Renal cortex interstitium (tissue), 11 donors: Measurements from ENCODE around the gene CUL4A. TPM values are rescaled to one million over a fixed set of nuclear protein-coding genes. Genes with fewer than 3 reads are reported as not detected.
"Not testable (repeated sequence)": the region's sequence is repeated elsewhere in the genome, so short reads cannot be mapped to it uniquely, and the experiment has no call there.

ENCODE experiments used
- DNase-seq, 11 donors: peaks; one replicate each; pipeline ENCODE4 v3.0.0-alpha.2; 2013; ENCODE audit warnings: low read depth in 9 of 11, low spot score in 4 of 11; ENCODE audit errors: extremely low read depth in 1 of 11
- polyA plus RNA-seq, 3 donors: library from polyadenylated mRNA; unstranded; fragments of 120-200 nt; gene quantifications; one replicate each; pipeline ENCODE4 v1.2.1, GENCODE V29; 2013; ENCODE audit not compliant: insufficient read length in 3 of 3

The CUL4A gene
- polyA plus RNA-seq, 3 donors, result 78.2 to 89.2 (median 87.4) TPM

- DNase-seq, result no peak
Observed at GRCh38 chr13:113299951-113300350, 90.5 kb downstream of the CUL4A start.

DNA sequence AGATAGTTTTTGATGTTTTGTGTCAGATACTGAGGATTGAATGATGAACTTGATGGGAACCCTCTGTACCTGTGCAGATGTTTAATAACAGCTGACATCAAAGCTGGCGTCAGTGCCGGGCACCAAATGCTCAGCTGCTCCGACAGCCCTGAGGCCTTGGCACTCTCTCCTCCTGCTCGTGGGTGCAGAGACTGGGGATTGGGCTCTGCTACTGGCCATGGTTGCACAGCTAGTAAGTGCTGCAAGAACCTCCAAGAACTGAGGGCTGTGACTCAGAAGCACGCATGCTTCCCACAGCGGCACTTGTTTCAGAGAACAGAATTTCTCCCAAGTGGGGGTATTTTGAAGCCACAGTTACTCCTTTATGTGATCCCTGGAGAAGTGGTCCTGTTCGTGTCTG is 93.6 kb downstream of the CUL4A start:
- DNase-seq, result no peak

- no peak for DNase-seq
Observed at GRCh38 chr13:113304121-113304520, 94.7 kb downstream of the CUL4A start.

- no peak for DNase-seq
Observed at GRCh38 chr13:113305208-113305607, 95.8 kb downstream of the CUL4A start.

GRCh38 chr13:113307491-113307890 is 98.1 kb downstream of the CUL4A start:
- DNase-seq, result no peak

DNA sequence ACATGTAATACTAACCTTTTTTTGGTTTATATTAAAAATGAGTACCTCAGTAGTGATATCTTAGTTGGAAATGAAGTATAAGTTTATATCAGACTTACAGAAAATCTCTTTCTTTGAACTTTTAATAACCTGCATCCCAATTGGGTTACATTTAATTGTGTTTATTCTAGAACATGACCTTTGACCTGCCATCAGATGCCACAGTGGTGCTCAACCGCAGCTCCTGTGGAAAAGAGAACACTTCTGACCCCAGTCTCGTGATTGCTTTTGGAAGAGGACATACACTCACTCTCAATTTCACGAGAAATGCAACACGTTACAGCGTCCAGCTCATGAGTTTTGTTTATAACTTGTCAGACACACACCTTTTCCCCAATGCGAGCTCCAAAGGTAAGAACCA is 100.1 kb downstream of the CUL4A start:
- no peak for DNase-seq

DNA sequence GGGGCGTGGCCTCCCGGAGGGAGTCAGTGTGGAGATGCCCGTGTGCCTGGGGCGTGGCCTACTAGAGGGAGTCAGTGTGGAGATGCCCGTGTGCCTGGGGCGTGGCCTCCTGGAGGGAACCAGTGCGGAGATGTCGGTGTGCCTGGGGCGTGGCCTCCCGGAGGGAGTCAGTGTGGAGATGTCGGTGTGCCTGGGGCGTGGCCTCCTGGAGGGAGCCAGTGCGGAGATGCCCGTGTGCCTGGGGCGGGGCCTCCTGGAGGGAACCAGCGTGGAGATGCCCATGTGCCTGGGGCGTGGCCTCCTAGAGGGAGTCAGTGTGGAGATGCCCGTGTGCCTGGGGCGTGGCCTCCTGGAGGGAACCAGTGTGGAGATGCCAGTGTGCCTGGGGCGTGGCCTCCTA is 104.7 kb downstream of the CUL4A start:
- DNase-seq, result not testable (repeated sequence)

- not testable (repeated sequence) for DNase-seq
Observed at GRCh38 chr13:113314895-113315470, 105.6 kb downstream of the CUL4A start.

GRCh38 chr13:113315992-113316391 is 106.6 kb downstream of the CUL4A start:
- no peak for DNase-seq

Other genes starting within 250 kb of the CUL4A start
- 10 to 100 TPM; 29.5 to 46.9 (median 34.9) TPM for gene MCF2L, start 240.4 kb upstream of the CUL4A start, polyA plus RNA-seq
- 1 to 10 TPM; 3.5 to 3.9 (median 3.5) TPM for gene F7, start 103.8 kb upstream of the CUL4A start, polyA plus RNA-seq
- 10 to 100 TPM; 18.6 to 22.6 (median 21.8) TPM for gene F10, start 86.8 kb upstream of the CUL4A start, polyA plus RNA-seq
- 1 to 10 TPM; 2.4 to 4.3 (median 3.2) TPM for gene PROZ, start 51.0 kb upstream of the CUL4A start, polyA plus RNA-seq
- 10 to 100 TPM; 57.7 to 66.6 (median 58.3) TPM for gene PCID2, start 944 bp upstream of the CUL4A start, polyA plus RNA-seq
- gene LAMP1, start 87.6 kb downstream of the CUL4A start, polyA plus RNA-seq, result 100 to 1,000 TPM; 180 to 193 (median 192) TPM
- 10 to 100 TPM; 13.9 to 21.0 (median 16.9) TPM for gene GRTP1, start 154.5 kb downstream of the CUL4A start, polyA plus RNA-seq
- gene ADPRHL1, start 243.9 kb downstream of the CUL4A start, polyA plus RNA-seq, result 1 to 10 TPM; 4.1 to 5.2 (median 4.4) TPM